Kasumi-1 (cell line): ENCODE results near the gene UTS2R.
"Not testable (repeated sequence)": the region's sequence is repeated elsewhere in the genome, so short reads cannot be mapped to it uniquely, and the experiment has no call there.

Experiments used
- DNase-seq, 2 experiments: peaks; one replicate each; lab custom pipeline; 2025; lab: John Stamatoyannopoulos, UW

The UTS2R gene

DNA sequence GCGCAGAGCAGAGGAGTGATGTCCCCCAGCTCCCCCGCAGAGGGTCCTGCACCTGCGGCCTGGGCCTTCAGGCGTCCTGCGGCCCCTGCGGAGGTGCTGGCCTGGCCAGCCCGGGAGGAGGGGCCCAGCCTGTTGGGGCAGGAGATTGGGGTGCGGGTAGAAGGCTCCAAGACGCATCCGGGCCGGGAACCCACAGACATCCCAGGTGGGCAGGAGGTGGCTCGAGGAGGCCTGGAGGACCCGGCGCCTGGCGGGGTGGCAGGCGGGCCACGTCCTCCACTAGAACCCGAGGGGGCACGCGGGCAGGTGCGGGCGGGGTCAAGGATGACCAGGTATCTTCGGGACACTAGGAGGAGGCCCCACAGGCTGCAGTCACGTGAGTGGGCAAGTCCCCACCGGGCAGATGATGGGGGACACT lies 37.4 kb upstream of the UTS2R start:
- DNase-seq: no peak

DNA sequence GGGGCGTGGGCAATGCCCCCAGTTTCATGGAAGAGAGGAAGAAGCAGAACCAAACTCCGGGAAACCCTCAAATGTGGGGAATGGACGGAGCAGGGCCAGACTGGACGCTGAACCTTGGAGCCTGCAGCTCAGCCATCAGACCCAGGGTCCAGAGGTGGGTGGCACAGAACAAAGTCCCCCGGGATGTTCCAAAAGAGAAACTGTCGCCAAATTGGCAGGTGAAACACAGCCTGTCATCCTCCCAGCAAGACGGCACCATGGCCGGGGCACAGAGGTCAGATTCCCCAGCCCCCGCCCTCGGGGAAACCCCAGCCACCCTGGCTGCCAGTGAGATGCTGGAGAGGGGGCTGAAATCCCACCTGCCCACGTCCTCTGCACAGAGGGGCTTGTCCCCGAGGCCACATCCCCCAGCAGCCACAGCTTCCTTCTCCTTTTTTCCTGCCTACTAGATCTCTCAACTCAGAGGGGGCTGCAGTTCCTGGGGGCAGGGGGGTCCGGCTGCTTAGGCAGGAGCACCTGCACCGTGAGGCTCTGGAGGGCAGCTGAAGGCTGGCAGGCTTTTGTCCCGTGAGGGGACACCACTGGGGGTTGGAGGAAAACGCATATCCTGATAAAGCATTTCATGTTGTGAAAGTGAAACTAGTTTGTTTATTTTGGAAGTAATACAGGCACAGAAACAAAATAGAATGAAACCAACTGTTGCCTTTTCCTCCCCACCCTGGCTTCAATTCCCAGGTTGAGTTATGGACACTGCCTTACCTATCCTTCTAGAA lies 36.8 kb upstream of the UTS2R start:
- peak; percentile 45 to 56 for DNase-seq

DNA sequence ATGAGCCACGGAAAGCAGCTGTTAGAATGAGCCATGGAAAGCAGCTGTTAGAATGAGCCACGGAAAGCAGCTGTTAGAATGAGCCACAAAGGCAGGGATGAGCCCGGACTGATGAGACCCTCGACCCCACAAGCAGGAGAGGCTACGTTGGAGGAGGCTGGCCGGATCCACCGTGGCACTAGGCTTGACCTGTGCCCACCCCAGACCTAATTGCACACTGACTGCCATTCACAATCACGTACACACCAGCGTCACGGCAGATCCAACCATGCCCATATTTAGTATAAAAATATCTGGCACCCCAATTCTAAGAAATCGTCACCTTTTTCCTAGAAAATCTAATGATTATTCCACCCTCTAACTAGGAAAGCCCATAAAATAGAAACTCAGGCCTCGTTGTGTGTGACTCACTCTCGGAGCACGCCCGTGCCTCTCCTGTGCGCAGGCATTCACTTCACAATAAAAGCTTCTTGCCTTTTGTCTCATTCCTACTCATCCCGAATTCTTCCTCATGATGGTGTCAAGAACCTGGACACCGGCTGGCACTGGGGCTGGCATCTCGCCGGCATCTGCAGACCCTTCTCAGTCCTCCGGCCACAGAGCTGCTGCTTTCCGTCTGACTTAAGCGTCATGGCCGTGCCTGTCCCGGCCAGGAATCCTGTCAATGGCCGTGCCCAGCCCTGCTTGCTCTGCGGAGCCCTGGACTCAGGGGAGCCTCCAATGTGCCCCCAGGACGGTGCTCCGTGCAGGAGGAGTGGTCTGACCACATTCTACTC lies 32.5 kb upstream of the UTS2R start:
- no peak for DNase-seq

DNA sequence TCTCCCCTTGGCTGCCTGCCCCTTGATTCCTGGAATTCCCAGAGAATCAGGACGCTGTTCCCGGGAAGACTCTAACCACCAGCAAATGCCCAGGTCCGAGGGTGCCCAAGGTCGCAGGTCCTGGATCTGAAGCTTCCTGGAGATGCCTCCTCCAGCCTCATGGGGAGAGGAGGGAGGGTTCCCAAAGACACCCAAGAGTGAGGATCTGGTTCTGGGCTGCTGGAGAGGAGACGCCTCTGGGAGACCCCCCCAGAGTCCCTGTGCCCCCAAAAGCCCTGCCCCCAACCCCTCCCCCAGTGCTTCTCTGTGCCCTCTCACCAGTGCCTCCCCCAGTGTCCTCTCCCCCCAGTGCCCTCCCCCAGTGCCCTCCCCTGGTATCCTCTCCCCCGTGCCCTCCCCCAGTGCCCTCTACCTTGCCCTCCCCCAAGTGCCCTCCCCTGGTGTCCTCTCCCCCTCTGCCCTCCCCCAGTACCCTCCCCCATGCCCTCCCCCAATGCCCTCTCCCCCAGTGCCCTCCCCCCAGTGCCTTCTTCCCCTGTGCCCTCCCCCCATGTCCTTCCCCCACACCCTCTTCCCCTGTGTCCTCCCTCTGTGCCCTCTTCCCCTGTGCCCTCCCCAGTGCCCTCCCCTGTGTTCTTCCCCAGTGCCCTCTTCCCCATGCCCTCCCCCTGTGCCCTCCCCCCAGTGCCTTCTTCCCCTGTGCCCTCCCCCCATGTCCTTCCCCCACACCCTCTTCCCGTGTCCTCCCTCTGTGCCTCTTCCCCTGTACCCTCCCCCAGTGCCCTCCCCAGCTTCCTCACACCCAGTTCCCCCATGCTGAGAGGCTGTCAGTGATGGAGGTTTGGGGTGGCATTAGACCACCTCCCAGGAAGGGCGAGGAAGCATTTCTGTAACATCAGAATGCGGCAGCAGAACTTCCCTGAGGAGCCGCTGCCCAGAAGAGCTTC lies 31.7 kb upstream of the UTS2R start:
- DNase-seq: no peak

DNA sequence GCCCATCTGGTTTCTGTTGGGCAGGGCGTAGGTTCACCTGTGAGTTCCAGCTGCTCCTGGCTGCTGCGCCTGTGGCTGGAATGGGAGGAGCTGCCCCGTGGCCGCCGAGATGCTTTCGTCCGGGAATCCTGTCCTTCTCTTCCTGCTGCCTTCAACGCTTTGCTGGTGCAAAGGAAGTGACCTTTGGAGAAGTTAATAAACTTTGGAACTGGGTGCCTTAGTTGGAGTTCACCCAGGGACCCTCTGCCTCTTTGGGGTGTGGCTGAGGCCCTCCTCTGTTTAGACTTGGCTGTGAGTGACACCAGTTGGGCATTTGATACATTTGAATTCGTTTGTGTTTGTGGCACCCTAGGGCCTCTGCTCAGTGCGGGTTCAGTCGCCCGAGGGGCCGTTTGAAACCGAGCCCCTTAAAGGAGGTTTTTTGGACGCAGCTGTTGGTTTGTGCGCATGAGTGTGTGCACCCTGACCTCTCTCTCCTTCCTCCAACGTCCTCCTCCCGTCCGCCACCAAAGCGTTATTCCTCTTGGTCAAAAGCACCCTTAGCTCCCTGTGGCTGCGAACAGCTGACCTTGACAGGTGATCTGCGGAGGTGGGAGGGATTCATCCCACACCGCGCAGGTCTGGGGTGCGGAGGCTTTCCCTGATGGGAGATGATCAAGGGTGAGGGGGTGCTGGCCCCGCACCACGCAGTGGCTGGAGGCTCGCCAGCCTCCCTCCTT lies 29.0 kb upstream of the UTS2R start:
- no peak for DNase-seq

DNA sequence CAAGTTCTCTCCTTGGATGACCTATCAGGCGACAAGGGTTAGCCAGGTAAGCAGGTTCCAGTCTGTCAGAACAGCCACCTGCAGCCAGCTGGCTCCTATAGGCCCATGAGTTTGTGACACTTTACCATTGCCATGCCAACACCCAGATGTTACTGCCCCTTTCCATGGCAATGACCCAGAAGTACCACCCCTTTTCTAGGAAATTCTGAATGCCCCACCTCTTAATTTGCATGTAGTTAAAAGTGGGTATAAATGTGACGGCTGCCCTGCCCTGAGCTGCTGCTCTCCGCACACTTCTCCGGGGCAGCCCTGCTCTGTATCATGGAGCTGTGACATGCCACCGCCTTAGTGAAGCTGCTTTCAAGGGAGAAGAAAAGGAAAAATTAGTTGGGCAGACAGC lies 28.0 kb upstream of the UTS2R start:
- no peak for DNase-seq

DNA sequence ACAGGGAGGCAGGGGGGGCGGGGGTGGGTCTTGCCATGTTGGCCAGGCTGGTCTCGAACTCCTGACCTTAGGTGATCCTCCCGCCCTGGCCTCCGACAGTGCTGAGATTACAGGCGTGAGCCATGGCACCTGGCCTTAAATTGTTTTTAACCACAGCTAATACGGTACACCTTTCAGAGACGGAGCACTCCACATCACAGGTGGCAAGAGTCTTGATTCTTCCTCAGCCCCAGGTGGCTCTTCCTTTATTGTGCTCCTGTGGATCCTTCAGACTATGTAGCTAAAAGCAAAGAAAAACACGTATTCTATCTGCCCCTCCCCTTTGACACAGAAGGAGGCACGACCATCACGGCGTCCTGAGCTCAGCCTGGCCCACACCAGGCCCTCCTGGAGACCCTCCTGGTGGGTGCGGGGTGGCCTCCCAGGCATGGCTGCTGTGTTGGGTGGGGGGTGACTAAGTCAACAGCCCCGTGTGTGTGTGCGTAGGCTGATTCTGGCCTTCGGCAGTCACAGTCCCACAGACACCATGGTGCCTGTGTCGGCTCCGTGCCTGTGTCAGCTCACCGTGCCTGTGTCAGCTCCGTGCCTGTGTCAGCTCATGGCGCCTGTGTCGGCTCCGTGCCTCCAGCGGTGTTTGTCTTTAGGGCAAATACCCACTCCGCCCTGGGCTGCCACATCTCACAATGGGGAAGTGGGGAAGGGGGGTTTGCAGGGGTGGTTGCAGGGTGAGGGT lies 27.2 kb upstream of the UTS2R start:
- DNase-seq: no peak

DNA sequence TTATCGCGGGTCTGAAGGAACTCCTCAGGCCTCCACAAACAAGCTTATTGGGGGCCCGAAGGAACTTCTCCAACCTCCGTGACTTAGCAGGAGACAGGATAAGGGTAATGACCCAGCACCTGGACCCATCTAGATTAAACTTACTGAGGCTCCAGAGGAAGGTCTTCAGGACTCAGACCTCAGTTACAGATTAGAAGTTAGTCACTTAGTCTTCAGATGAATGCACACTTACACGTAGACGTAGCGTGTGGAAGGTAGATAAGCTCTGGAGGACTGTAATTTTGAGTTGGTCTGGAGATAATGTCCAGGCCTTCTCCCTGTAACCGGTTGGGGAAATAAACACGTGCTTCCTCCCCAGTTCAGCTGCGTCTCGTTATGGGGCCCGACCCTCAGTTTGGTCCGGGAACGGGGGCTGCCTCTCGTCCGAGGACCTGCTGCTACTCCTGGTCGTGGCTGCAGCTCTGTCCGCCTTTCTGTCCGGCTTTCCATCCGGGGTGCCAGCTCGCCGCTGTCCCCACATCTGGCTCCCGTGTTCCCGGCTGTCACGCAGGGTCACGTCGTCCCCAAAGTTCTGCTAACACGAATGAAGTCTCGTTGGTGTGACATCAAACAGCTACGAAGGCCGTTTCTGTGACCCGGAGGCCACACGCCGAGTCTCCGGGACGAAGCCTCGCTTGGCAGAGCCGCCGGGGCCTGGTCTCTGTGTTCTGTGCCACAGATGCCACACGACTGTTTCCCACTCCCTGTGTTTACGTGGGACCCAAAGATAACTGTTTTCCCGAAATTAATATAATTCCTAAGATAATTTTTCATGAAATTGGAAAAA lies 26.2 kb upstream of the UTS2R start:
- no peak for DNase-seq

DNA sequence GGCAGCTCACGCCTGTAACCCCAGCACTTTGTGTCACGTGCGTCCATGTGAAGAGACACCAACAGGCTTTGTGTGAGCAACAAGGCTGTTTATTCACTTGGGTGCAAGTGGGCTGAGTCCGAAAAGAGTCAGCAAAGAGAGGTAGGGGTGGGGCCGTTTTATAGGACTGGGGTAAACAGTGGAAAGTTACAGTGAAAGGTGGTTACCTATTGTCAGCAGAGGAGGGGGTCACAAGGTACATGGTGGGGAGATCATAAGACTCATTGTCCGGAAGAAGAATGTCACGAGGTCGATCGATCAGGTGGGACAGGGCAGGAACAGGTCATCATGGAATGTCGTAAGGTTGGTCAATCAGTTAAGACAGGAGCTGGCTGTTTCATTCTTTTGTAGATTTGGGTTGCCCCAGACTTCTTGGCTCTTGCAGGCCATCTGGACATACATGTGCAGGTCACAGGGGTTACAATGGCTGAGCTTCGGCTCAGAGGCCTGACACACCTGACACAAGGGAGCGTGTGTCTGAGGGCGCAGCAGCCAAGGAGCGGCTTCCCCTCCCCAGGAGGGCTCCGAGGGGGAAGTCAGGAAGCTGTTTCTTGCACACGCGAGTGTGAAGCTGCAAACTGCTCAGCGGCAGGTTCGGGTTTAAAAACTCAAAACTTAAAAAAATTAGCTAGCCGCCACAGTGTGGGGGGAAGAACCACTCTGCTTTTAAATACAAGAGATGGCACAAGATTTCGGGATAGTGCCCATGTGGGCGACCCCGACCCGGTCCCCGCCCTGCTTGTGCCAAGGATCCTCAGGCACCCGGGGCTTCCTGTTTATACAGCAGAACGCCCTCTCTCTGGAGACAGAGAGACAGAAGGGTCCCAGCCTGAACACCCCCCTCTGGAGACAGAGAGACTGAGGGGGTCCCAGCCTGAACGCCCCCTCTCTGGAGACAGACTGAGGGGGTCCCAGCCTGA lies 24.9 kb upstream of the UTS2R start:
- peak; percentile 37 to 43 for DNase-seq

DNA sequence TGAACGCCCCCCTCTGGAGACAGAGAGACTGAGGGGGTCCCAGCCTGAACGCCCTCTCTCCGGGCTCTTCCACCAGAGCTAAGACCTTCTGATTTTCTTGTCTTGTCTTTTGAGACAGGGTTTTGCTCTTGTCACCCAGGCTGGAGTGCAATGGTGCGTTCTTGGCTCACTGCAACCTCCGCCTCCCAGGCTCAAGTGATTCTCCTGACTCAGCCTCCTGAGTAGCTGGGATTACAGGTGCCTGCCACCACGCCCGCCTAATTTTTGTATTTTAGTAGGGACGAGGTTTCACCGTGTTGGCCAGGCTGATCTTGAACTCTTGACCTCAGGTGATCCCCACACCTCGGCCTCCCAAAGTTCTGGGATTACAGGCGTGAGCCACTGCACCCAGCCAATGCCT lies 23.6 kb upstream of the UTS2R start:
- not testable (repeated sequence) for DNase-seq

DNA sequence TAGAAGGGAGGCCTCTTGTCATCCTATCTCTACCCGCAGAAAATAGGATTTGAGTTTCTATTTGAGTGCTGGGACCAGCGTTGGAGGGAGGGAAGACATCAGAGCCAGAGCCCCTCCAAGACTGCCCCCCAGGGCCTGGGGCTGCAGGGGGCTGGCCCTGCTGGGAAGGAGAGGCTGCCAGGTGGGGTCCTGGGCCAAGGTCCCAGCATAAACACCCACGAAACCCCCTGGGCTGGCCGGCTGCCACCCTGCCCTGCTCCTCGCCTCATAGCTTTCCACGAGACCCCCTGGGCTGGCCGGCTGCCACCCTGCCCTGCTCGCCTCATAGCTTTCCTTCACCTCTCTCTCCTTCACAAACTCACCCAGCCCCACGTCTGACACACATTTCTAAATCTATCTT lies 23.1 kb upstream of the UTS2R start:
- DNase-seq: no peak

DNA sequence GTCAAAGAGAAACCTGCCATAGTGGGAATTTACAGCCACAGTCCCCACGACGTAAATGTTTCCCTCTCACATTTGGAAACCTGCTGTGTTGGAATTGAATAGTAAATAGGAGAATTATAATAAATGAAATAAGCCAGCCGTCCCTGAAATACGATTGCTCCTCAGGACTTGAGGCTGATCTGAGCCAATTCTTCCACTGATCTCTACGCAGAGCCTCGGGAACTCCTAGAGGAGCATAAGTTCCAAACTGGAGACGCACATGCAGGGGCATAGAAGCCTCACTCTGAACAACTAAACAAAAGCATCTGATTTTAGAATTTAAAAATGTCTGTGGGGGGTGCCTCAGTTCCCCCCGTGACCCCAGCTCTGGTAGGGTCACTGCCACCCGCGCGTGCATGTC lies 22.7 kb upstream of the UTS2R start:
- no peak for DNase-seq

DNA sequence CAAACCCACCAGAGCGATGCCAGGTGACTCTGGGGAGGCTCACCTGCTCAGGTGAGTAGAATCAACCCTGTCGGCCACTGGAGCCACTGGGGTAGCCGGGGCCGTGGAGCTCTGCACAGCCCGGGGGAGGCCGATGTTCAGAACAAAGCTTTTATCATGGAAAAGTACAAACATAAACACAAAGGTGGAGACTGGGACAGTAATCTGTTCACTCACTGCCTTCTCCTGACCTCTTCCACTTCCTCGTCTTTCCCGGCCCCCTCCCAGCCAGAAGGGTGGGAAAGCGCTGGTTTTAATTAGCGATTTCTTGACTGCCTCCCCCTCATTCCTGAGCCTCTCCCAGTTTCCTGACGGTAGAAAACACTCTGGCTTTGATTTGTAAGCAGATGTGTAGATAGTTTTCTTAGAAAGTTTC lies 22.3 kb upstream of the UTS2R start:
- DNase-seq: no peak

DNA sequence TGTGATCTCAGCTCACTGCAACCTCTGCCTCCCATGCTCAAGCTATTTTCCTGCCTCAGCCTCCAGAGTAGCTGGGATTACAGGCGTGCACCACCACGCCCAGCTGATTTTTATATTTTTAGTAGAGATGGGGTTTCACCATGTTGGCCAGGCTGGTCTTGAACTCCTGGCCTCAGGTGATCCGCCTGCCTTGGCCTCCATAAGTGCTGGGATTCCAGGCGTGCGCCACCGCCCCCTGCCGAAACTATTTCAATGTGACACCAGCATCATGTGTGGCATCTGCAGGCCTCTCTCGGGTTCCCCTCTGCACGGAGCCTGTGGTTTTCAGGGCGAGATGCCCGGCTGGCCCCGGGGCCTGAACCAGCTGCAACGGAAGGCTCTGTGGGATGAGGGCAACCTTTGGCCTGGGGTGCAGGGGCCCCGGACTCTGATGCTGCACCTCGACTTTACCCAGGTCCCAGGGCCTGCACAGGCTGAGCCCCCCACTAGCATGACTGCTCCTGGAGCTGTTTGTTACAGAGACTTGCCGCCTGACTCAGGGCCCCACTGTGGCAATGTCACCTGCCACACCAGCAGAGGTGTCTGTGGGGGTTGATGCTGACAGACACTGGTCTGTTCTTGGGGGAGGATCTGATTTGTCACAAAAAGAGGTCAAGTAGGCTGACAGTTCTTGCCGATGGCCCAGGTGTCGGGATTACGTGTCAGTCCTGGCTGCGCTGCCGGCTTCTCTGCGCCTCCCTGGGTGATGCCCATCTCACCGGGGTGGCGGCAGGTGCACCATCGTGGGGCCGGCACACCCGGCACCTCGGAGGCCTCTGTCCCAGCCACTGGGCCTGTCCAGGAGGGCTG lies 21.2 kb upstream of the UTS2R start:
- DNase-seq: peak; percentile 70

DNA sequence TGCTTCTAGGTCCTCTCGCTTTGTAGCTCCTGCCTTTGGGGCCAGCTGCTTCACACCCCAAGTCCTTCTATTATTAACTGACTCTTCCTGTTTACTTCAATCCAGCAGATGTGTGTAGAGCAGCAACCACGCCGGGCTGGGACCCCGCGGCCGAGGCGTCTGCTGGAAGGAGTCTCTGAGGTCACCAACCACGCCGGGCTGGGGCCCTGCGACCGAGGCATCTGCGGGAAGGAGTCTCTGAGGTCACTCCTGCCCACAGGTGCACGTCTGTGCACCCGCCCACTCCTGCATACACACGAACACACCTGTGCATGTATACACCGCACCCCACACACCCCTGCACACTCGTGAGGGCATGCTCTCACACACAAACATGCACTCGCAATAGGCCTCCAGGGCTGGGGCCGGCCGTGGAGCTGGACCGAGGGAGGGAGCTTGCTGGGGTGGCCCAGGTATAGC lies 20.3 kb upstream of the UTS2R start:
- DNase-seq: no peak

DNA sequence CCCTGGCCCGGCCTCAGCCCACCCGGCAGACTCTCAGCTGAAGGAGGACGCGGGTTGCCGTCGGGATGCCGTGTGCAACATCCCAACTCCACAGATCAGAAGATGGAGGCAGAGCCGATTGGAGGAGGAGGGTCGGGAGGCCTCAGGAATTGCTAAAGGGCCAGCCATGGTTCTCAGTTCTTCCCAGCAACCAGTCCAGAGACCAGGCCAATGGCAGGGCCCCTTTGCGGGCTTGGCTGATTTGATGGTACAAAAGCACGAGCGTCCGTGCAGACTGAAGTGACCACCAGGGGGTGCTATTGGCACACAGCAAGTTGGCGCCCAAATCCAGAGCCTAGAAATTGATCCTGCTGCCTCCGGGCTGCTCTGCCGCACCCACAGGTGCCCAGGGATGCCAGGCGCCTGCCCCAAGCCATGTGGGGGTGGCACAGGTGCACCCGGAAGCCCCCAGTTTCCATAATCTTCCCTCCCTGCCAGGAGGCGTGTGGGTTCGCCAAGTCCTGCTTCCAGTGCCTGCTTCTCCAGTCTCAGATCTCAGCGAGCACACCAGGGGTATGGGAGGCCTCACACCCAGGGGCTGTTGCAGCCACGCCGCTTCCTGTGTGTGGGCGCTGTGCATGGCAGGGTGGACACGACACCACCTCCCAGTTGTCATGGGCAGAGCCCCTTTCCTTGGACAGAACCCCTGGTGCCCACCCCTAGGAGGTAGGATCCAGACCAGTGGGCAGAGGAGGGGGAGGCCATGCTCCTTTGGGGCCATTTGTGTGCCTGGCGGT lies 19.7 kb upstream of the UTS2R start:
- peak; percentile 90 to 93 for DNase-seq

DNA sequence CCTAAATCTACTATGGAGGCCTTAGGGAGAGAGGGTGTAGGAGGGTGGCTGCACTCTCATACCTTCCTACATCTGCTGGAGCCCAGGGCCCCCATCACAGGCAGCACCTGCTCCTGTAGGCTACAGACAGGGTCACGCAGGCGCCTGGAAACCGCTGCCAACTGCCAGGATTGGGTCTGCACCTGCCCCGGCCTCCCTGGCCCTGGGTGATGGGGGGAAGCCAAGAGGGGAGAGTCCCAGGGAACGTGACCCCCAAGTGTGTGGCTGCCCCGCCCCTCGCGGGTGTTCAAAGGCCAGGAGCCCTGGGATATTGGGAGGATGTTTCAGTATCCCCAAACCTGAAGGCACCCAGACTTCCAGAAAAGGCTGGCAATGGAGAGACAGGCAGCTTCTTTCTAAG lies 18.1 kb upstream of the UTS2R start:
- DNase-seq: no peak
